Breast epithelium (tissue), 4 donors: ENCODE data around the gene SNX1. TPM values are rescaled to one million over a fixed set of nuclear protein-coding genes. Genes with fewer than 3 reads are reported as not detected.
"Not testable (repeated sequence)": the region's sequence is repeated elsewhere in the genome, so short reads cannot be mapped to it uniquely, and the experiment has no call there.

Experiments
- DNase-seq, 2 donors: peaks; one replicate each; pipeline ENCODE4 v3.0.0-alpha.2; 2019; ENCODE audit warnings: low spot score in 2 of 2
- H3K27ac ChIP-seq, 2 donors: fragments of 200-600 bp; sonication (generic) in 1 of 2; one replicate each; pipeline ENCODE4 v1.5.1; 2016 to 2019; ENCODE audit warnings: mild to moderate bottlenecking in 1 of 2
- H3K27me3 ChIP-seq, 2 donors: fragments of 200-600 bp; sonication (generic) in 1 of 2; one replicate each; pipeline versions ENCODE4 v1.5.1 to v1.6.0; 2017 to 2019; ENCODE audit warnings: control low read depth in 1 of 2, mild to moderate bottlenecking in 1 of 2
- H3K36me3 ChIP-seq: fragments of 200-600 bp; one replicate; pipeline ENCODE4 v1.5.1; 2019
- H3K4me1 ChIP-seq, 2 donors: fragments of 200-600 bp; sonication (generic); one replicate each; pipeline ENCODE4 v1.5.1; 2016 to 2019; ENCODE audit warnings: control low read depth in 1 of 2
- H3K4me3 ChIP-seq, 3 donors: fragments of 200-600 bp; sonication (generic); 1 replicate in 2 of 3; 2 replicates in 1 of 3; pipeline ENCODE4 v1.5.1; 2016 to 2019; ENCODE audit warnings: mild to moderate bottlenecking in 3 of 3, moderate library complexity in 2 of 3
- H3K9me3 ChIP-seq, 2 donors: fragments of 200-600 bp; sonication (generic) in 1 of 2; one replicate each; pipeline ENCODE4 v1.5.1; 2016 to 2019; ENCODE audit warnings: control low read depth in 1 of 2
- CTCF ChIP-seq, 3 donors: fragments of 450-650 bp; IDR thresholded peaks; one replicate each; pipeline ENCODE4 v1.5.1; 2016 to 2017; ENCODE audit warnings: antibody characterized with exemption in 3 of 3, mild to moderate bottlenecking in 3 of 3, moderate library complexity in 3 of 3
- POLR2A ChIP-seq: fragments of 450-650 bp; IDR thresholded peaks from one replicate; pipeline ENCODE4 v1.6.1; 2016; ENCODE audit warnings: antibody characterized with exemption, mild to moderate bottlenecking, moderate library complexity
- POLR2AphosphoS5 ChIP-seq, 3 donors: sonication (generic); formaldehyde crosslinking; IDR thresholded peaks; one replicate each; pipeline ENCODE4 v1.6.1; 2017; ENCODE audit warnings: antibody characterized with exemption in 3 of 3
- intact Hi-C: fragments of 100-400 bp; cut with DNase I; formaldehyde crosslinking; loops from one replicate; pipeline ENCODE4 v1.15.1; 2023; ENCODE audit warnings: low total_unique reads
- total RNA-seq, 3 donors: library from RNA; depleted of rRNA; stranded (reverse); fragments of >200 nt; gene quantifications; one replicate each; pipeline ENCODE4 v1.1.0, GENCODE V29; 2016

The SNX1 gene
- total RNA-seq, 3 donors from 2014 or later: 107 to 144 (median 125) TPM

GRCh38 chr15:64070965-64071851 lies 24.6 kb upstream of the SNX1 start:
- H3K4me1 ChIP-seq: no peaks in the 10 kb centered on the region
- intact Hi-C loops: no loop called here
- H3K27ac ChIP-seq: peak overlapping the region; percentile 80 to 88
- H3K36me3 ChIP-seq: no peaks in the 10 kb centered on the region
- DNase-seq: peak in 1 of 2 donors; percentile 50
- TF ChIP-seq POLR2AphosphoS5 (IDR thresholded peaks at IDR 0.05) (peak in 2 of 3 donors; percentile 30 to 86), POLR2A (no peak)
- no peaks in the 10 kb centered on the region for H3K27me3 ChIP-seq
- H3K4me3 ChIP-seq: no peak overlapping the region
- H3K9me3 ChIP-seq: no peaks in the 10 kb centered on the region

GRCh38 chr15:64071931-64072765 lies 23.6 kb upstream of the SNX1 start:
- Histone ChIP-seq H3K9me3 (no peaks in the 10 kb centered on the region), H3K27me3 (no peaks in the 10 kb centered on the region), H3K36me3 (no peaks in the 10 kb centered on the region), H3K27ac (peak overlapping the region; percentile 80 to 88), H3K4me3 (no peak overlapping the region), H3K4me1 (no peaks in the 10 kb centered on the region)
- intact Hi-C loops: no loop called here
- DNase-seq: no peak
- TF ChIP-seq CTCF (IDR thresholded peaks at IDR 0.05) (no peak), POLR2A (no peak), POLR2AphosphoS5 (IDR thresholded peaks at IDR 0.05) (no peak)

DNA sequence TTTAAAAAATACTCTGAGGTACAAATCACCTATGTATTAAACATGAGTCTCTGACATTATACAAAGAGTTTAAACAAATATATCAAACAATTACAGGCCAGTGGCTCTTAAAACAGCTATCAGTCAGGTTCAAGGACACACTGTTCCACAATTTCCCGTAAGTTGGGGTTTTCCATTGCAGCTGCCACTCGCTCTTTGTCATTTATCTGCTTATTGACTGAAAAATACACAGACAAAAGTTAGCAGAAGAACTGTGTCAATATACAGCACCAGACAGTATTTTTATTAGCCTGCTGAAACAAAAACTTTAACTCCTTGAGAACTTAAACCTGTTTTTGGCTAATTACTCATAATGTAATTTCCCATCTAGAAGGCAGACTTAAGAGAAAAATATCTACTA lies 23.0 kb upstream of the SNX1 start:
- Histone ChIP-seq H3K4me3 (no peak overlapping the region), H3K27ac (no peak overlapping the region), H3K9me3 (no peaks in the 10 kb centered on the region), H3K4me1 (no peaks in the 10 kb centered on the region), H3K27me3 (no peaks in the 10 kb centered on the region), H3K36me3 (no peaks in the 10 kb centered on the region)
- intact Hi-C loops: no loop called here
- no peak for DNase-seq
- TF ChIP-seq CTCF (IDR thresholded peaks at IDR 0.05): no peak
- no peak for TF ChIP-seq POLR2AphosphoS5 (IDR thresholded peaks at IDR 0.05)
- TF ChIP-seq POLR2A: no peak

DNA sequence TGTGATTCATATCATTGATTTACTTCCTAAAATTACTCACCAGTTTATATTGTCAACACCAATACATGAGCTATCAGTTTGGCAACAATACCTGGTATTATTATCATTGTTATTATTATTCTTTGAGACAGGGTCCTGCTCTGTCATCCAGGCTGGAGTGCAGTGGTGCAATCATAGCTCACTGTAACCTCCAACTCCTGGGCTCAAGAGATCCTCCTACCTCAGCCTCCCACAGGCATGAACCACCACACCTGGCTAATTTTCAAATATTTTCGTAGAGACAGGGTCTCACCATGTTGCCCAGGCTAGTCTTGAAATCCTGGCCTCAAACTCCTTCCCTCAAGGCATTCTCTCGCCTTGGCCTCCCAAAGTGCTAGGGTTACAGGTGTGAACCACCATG lies 22.3 kb upstream of the SNX1 start:
- H3K4me1 ChIP-seq, H3K36me3 ChIP-seq, DNase-seq, H3K27me3 ChIP-seq, H3K9me3 ChIP-seq, intact Hi-C loops, H3K4me3 ChIP-seq, H3K27ac ChIP-seq: not testable (repeated sequence)

- intact Hi-C loops: no loop called here
- no peak overlapping the region for H3K4me3 ChIP-seq
- H3K9me3 ChIP-seq: no peaks in the 10 kb centered on the region
- no peak overlapping the region for H3K27ac ChIP-seq
- H3K36me3 ChIP-seq: no peaks in the 10 kb centered on the region
- TF ChIP-seq CTCF (IDR thresholded peaks at IDR 0.05): no peak
- TF ChIP-seq POLR2AphosphoS5 (IDR thresholded peaks at IDR 0.05): no peak
- no peak for TF ChIP-seq POLR2A
- no peaks in the 10 kb centered on the region for H3K4me1 ChIP-seq
- no peak for DNase-seq
- H3K27me3 ChIP-seq: no peaks in the 10 kb centered on the region
Observed at GRCh38 chr15:64082757-64083156, 13.0 kb upstream of the SNX1 start.
